OCI-LY1 (cell line): ENCODE data around the gene MAN1A2.

Experiments used
- H2AFZ ChIP-seq: fragments of 200-600 bp; sonication (generic), shearing (Covaris generic); 2 replicates; pipeline ENCODE4 v1.6.0; 2014; ENCODE audit warnings: antibody characterized with exemption, mild to moderate bottlenecking, low read length
- H3F3A ChIP-seq: fragments of 200-600 bp; sonication (generic), shearing (Covaris generic); 2 replicates; pipeline ENCODE4 v1.6.0; 2014; ENCODE audit warnings: mild to moderate bottlenecking, antibody characterized with exemption, low read length, moderate library complexity; ENCODE audit not compliant: insufficient read depth
- H3K27ac ChIP-seq: fragments of 200-600 bp; sonication (generic); 2 replicates; pipeline ENCODE4 v1.5.1; 2014; ENCODE audit warnings: low read length, mixed run types, mild to moderate bottlenecking, low read depth; ENCODE audit not compliant: poor library complexity, severe bottlenecking
- H3K27me3 ChIP-seq: fragments of 200-600 bp; sonication (generic); 2 replicates; pipeline ENCODE4 v1.6.0; 2014; ENCODE audit warnings: antibody characterized with exemption, mild to moderate bottlenecking, low read length, moderate library complexity; ENCODE audit not compliant: insufficient read depth
- H3K36me3 ChIP-seq: fragments of 200-600 bp; sonication (generic); 2 replicates; pipeline ENCODE4 v1.6.1; 2014; ENCODE audit warnings: mild to moderate bottlenecking, antibody characterized with exemption, low read length, moderate library complexity, mixed read lengths; ENCODE audit not compliant: insufficient read depth
- H3K4me1 ChIP-seq: fragments of 200-600 bp; sonication (generic); 2 replicates; pipeline ENCODE4 v1.5.1; 2014; ENCODE audit warnings: mild to moderate bottlenecking, low read length, moderate library complexity; ENCODE audit not compliant: insufficient read depth, severe bottlenecking
- H3K4me2 ChIP-seq: fragments of 200-600 bp; sonication (generic), shearing (Covaris generic); 2 replicates; pipeline ENCODE4 v1.6.1; 2014; ENCODE audit warnings: low read length
- H3K4me3 ChIP-seq: fragments of 200-600 bp; sonication (generic); 2 replicates; pipeline ENCODE4 v1.5.1; 2014; ENCODE audit warnings: low read length, low read depth, mild to moderate bottlenecking, mixed read lengths; ENCODE audit not compliant: poor library complexity, severe bottlenecking
- H3K79me2 ChIP-seq: fragments of 200-600 bp; shearing (Covaris generic); 2 replicates; pipeline ENCODE4 v1.6.1; 2016; ENCODE audit warnings: mixed run types, low read length, mixed read lengths; ENCODE audit not compliant: insufficient read depth
- H3K9ac ChIP-seq: fragments of 200-600 bp; sonication (generic), shearing (Covaris generic); 2 replicates; pipeline ENCODE4 v1.6.1; 2014; ENCODE audit warnings: mild to moderate bottlenecking, low read length, mixed read lengths
- H3K9me2 ChIP-seq: fragments of 200-600 bp; sonication (generic), shearing (Covaris generic); 2 replicates; pipeline ENCODE4 v1.6.1; 2014; ENCODE audit warnings: low read depth, mild to moderate bottlenecking, low read length, mixed read lengths
- H3K9me3 ChIP-seq: fragments of 200-600 bp; shearing (Covaris generic); 2 replicates; pipeline ENCODE4 v1.6.1; 2014; ENCODE audit warnings: low read length, mixed read lengths
- H4K20me1 ChIP-seq: fragments of 200-600 bp; sonication (generic), shearing (Covaris generic); 2 replicates; pipeline ENCODE4 v1.6.0; 2016; ENCODE audit warnings: mild to moderate bottlenecking, low read length; ENCODE audit not compliant: insufficient read depth
- CTCF ChIP-seq: fragments of 200-600 bp; sonication (generic), shearing (Covaris generic); IDR thresholded peaks from 2 replicates; pipeline ENCODE4 v1.5.1; 2017; ENCODE audit warnings: mild to moderate bottlenecking, antibody characterized with exemption, low read length, moderate library complexity, mixed read lengths
- EZH2 ChIP-seq: fragments of 200-600 bp; sonication (generic), shearing (Covaris generic); IDR thresholded peaks from 2 replicates; pipeline ENCODE4 v1.8.0; 2017; ENCODE audit warnings: borderline replicate concordance, mixed run types, mild to moderate bottlenecking, antibody characterized with exemption, low read length, moderate library complexity, mixed read lengths

Gene MAN1A2

GRCh38 chr1:117565745-117566455, 198.7 kb downstream of the MAN1A2 start:
- no peak overlapping the region for H3K4me3 ChIP-seq
- TF ChIP-seq EZH2 = no peak
- TF ChIP-seq CTCF = no peak
- H3K79me2 ChIP-seq = no peaks in the 10 kb centered on the region
- no peaks in the 10 kb centered on the region for H3F3A ChIP-seq
- H3K4me1 ChIP-seq = peaks cover 4% of the 10 kb centered on the region
- no peaks in the 10 kb centered on the region for H3K9me3 ChIP-seq
- no peak overlapping the region for H3K9ac ChIP-seq
- H3K27ac ChIP-seq = no peak overlapping the region
- H3K4me2 ChIP-seq = no peak overlapping the region
- H4K20me1 ChIP-seq = no peaks in the 10 kb centered on the region
- no peaks in the 10 kb centered on the region for H3K27me3 ChIP-seq
- H2AFZ ChIP-seq = no peak overlapping the region
- no peaks in the 10 kb centered on the region for H3K36me3 ChIP-seq
- no peaks in the 10 kb centered on the region for H3K9me2 ChIP-seq

- H3K4me2 ChIP-seq = no peak overlapping the region
- no peaks in the 10 kb centered on the region for H3F3A ChIP-seq
- no peak for TF ChIP-seq EZH2
- no peak for TF ChIP-seq CTCF
- no peaks in the 10 kb centered on the region for H4K20me1 ChIP-seq
- no peak overlapping the region for H2AFZ ChIP-seq
- H3K27ac ChIP-seq = no peak overlapping the region
- no peaks in the 10 kb centered on the region for H3K9me2 ChIP-seq
- H3K4me1 ChIP-seq = peaks cover 7% of the 10 kb centered on the region
- H3K79me2 ChIP-seq = no peaks in the 10 kb centered on the region
- no peak overlapping the region for H3K9ac ChIP-seq
- H3K9me3 ChIP-seq = no peaks in the 10 kb centered on the region
- H3K4me3 ChIP-seq = no peak overlapping the region
- no peaks in the 10 kb centered on the region for H3K36me3 ChIP-seq
- no peaks in the 10 kb centered on the region for H3K27me3 ChIP-seq
These were observed 199.3 kb downstream of the MAN1A2 start for GRCh38 chr1:117566556-117566955.

GRCh38 chr1:117567435-117567834, 200.2 kb downstream of the MAN1A2 start:
- no peaks in the 10 kb centered on the region for H3K36me3 ChIP-seq
- no peaks in the 10 kb centered on the region for H3F3A ChIP-seq
- H3K4me3 ChIP-seq = no peak overlapping the region
- no peaks in the 10 kb centered on the region for H3K9me3 ChIP-seq
- no peak overlapping the region for H3K4me2 ChIP-seq
- H3K79me2 ChIP-seq = no peaks in the 10 kb centered on the region
- no peaks in the 10 kb centered on the region for H4K20me1 ChIP-seq
- no peak overlapping the region for H3K27ac ChIP-seq
- no peaks in the 10 kb centered on the region for H3K27me3 ChIP-seq
- TF ChIP-seq CTCF = no peak
- no peak for TF ChIP-seq EZH2
- H2AFZ ChIP-seq = no peak overlapping the region
- H3K9me2 ChIP-seq = no peaks in the 10 kb centered on the region
- peaks cover 11% of the 10 kb centered on the region for H3K4me1 ChIP-seq
- H3K9ac ChIP-seq = no peak overlapping the region
